KBM-7 (cell line): Measurements from ENCODE around the gene HYPK.
"Not testable (repeated sequence)": the region's sequence is repeated elsewhere in the genome, so short reads cannot be mapped to it uniquely, and the experiment has no call there.

Experiments
- DNase-seq: peaks from one replicate; pipeline ENCODE4 v3.0.0-alpha.2; 2015
- in situ Hi-C: fragments of 300-500 bp; cut with MboI; formaldehyde crosslinking; loops from 2 replicates; pipeline ENCODE4 v1.14.3; 2020; ENCODE audit warnings: low sequenced_read_pairs, low pct_unique_long_range_greater_than_20kb, mixed read lengths

HYPK gene

GRCh38 chr15:43829951-43830540, 29.6 kb downstream of the HYPK start:
- in situ Hi-C loops, DNase-seq: not testable (repeated sequence)

GRCh38 chr15:43830691-43831275, 30.4 kb downstream of the HYPK start:
- in situ Hi-C loops, DNase-seq: not testable (repeated sequence)

GRCh38 chr15:43831519-43832052, 31.2 kb downstream of the HYPK start:
- in situ Hi-C loops, DNase-seq: not testable (repeated sequence)

- DNase-seq, in situ Hi-C loops: not testable (repeated sequence)
Observed at GRCh38 chr15:43832485-43832884, 32.1 kb downstream of the HYPK start.

GRCh38 chr15:43845421-43845820, 45.0 kb downstream of the HYPK start:
- in situ Hi-C loops = no loop called here
- DNase-seq = no peak

- no peak for DNase-seq
- in situ Hi-C loops = no loop called here
Observed at GRCh38 chr15:43851251-43851650, 50.9 kb downstream of the HYPK start.

GRCh38 chr15:43852607-43853006, 52.2 kb downstream of the HYPK start:
- DNase-seq = no peak

More at GRCh38 chr15:43852607-43853006, 52.2 kb downstream of the HYPK start:
- in situ Hi-C loops = no loop called here
